Keratinocyte (primary cell): ENCODE results near the gene SAMD11.

Experiments used
- CTCF ChIP-seq, 3 experiments: IDR thresholded peaks in 1 of 3; conservative IDR thresholded peaks in 1 of 3; optimal IDR thresholded peaks in 1 of 3; 2 replicates in 2 of 3; 3 replicates in 1 of 3; pipeline versions ENCODE3 to v1.5.1; 2011; ENCODE audit warnings: low read length in 3 of 3, mild to moderate bottlenecking in 3 of 3, moderate library complexity in 2 of 3, control low read depth in 1 of 3, inconsistent platforms in 1 of 3; ENCODE audit not compliant: insufficient read depth in 2 of 3; ENCODE audit errors: extremely low read depth in 1 of 3
- EZH2 ChIP-seq: IDR thresholded peaks from one replicate; pipeline ENCODE4 v1.6.1; 2012; ENCODE audit warnings: inconsistent platforms, mild to moderate bottlenecking, low read length, moderate library complexity

- TF ChIP-seq CTCF (optimal IDR thresholded peaks at IDR 0.05 in 1 of 3, IDR thresholded peaks at IDR 0.05 in 1 of 3, conservative IDR thresholded peaks at IDR 0.05 in 1 of 3; ENCODE audit: extremely low read depth in 1 of 3, insufficient read depth in 2 of 3, low read length in 3 of 3) (no peak), EZH2 (no peak)
Measured at GRCh38 chr1:975365-975764, 51.6 kb downstream of the SAMD11 start.
